NB4 (cell line): ENCODE measurements around the gene LCP1.

Experiments
- DNase-seq: peaks from one replicate; pipeline ENCODE4 v3.0.0; 2010; ENCODE audit warnings: low read depth
- H3K4me3 ChIP-seq: one replicate; pipeline ENCODE4 v1.5.1; 2011; ENCODE audit warnings: mild to moderate bottlenecking, low read depth, low read length, moderate library complexity
- CTCF ChIP-seq: IDR thresholded peaks from one replicate; pipeline ENCODE4 v1.5.1; 2012; ENCODE audit warnings: low read depth, low read length
- MYC ChIP-seq: IDR thresholded peaks from 2 replicates; pipeline ENCODE4 v1.6.1; 2011; ENCODE audit warnings: low read depth, low read length
- POLR2A ChIP-seq: IDR thresholded peaks from 2 replicates; pipeline ENCODE4 v1.6.1; 2011; ENCODE audit warnings: mild to moderate bottlenecking; ENCODE audit not compliant: insufficient read length; ENCODE audit errors: extremely low read depth
- TF ChIP-seq, protein P1 (sequence below): IDR thresholded peaks from 2 replicates; pipeline ENCODE4 v1.6.1; 2011; ENCODE audit warnings: low read depth, low read length

LCP1 gene

DNA sequence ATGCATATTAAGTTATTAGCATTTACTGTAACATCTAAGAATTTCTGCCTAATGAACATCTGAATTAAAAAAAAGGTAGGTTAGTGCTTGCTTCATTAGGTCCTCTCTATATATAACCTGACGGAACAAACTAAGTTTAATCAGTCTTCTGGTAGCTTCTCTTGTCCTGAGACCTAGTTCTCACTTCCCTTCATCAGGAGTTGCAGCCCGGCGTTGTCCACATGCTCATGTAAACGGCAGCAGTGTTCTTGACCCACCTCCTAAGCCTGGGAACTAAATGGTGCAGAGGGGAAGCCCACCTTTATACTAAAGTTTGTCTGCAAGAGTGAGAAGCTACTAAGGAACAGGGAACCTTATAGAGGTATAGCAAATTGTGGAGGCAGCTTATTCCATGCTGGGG is 45.3 kb downstream of the LCP1 start:
- no peak for TF ChIP-seq MYC
- DNase-seq: no peak

DNA sequence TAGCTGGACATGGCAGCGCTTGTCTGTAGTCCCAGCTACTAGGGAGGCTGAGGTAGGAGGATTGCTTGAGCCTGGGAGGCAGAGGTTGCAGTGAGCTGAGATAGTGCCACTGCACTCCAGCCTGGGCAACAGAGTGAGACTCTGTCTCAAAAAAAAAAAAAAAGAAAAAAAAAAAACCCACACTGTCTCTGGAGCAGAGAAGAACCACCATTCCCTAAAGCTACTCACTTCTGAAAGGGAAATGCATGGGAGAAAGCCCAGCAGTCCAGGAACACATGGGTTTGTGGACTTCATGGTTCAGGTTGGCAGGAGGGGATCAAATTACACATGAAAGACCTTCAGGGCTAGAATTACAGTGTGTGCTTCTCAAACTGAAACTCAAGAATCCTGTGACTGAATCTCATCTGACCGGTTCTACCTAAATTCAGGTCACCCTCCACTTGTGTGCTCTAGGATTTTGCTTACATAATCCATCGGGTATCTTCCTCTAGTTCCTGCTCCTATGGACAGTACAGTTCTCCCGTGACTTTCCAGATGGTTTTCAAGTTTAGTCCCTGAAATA is 46.9 kb downstream of the LCP1 start:
- TF ChIP-seq POLR2A (no peak), CTCF (no peak)
- no peak overlapping the region for H3K4me3 ChIP-seq
- no peak for DNase-seq

More for the DNA sequence above, 45.3 kb downstream of the LCP1 start:
- no peak overlapping the region for H3K4me3 ChIP-seq

DNA sequence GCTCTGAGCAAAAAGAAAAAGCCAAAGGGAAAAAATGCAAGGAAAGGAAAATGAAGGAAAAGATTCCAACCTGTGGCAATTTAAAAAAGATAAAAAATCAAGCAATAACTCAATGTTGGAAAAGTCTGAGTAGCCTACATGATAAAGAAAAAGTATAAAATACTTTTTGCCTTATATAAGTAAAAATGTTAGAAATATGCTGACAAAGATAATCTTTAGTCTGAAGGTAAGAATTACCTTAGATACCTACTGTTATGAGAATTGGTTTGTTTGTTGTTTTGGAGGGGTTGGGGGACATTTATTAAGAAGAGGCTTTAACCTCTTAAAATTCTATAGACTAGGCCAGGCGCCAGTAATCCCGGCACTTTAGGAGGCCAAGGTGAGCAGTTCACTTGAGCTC is 47.5 kb downstream of the LCP1 start:
- TF ChIP-seq, protein P1, sequence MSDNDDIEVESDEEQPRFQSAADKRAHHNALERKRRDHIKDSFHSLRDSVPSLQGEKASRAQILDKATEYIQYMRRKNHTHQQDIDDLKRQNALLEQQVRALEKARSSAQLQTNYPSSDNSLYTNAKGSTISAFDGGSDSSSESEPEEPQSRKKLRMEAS: no peak
- TF ChIP-seq POLR2A (no peak), CTCF (no peak), MYC (no peak)
- no peak for DNase-seq
- no peak overlapping the region for H3K4me3 ChIP-seq

DNA sequence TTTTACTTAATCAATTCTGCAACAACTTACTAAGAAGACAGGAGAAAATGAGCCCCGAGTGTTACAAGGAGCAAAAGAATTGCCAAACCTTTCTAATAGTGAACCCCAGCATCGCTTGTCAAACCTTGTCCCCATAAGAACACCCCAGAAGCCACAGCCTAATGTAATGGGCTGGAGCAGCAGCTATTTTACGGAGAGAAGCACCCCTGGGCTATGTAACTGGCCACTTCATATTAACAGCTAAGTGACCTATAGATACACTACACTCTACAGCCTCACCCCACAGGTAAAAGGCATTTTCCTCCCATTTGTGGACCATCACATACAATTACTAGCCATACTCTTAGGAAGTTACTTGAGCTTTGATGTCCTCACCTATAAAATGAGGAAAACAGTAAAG is 49.9 kb downstream of the LCP1 start:
- no peak for TF ChIP-seq POLR2A
- TF ChIP-seq, protein P1: no peak
- no peak for TF ChIP-seq CTCF
- TF ChIP-seq MYC: no peak
- H3K4me3 ChIP-seq: no peak overlapping the region
- no peak for DNase-seq

- TF ChIP-seq, protein P1: no peak
- TF ChIP-seq CTCF (no peak), MYC (no peak), POLR2A (no peak)
- no peak overlapping the region for H3K4me3 ChIP-seq
- DNase-seq: no peak
Measured at GRCh38 chr13:46131705-46132104, 50.3 kb downstream of the LCP1 start.

- DNase-seq: no peak
- TF ChIP-seq, protein P1: no peak
- TF ChIP-seq CTCF (no peak), POLR2A (no peak), MYC (no peak)
- H3K4me3 ChIP-seq: no peak overlapping the region
Measured at GRCh38 chr13:46129955-46130618, 51.9 kb downstream of the LCP1 start.
